Transverse colon (tissue), 4 donors: Measurements from ENCODE around the gene GABRR3. TPM values are rescaled to one million over a fixed set of nuclear protein-coding genes. Genes with fewer than 3 reads are reported as not detected.

ENCODE experiments used
- DNase-seq: peaks from one replicate; pipeline ENCODE4 v3.0.0-alpha.2; 2019
- H3K27ac ChIP-seq, 4 donors: fragments of 200-600 bp; sonication (generic); 2 replicates each; pipeline ENCODE4 v1.5.1; 2016 to 2018; ENCODE audit warnings: inconsistent platforms in 4 of 4
- H3K27me3 ChIP-seq: fragments of 200-600 bp; sonication (generic); 2 replicates; pipeline ENCODE4 v1.5.1; 2017; ENCODE audit warnings: inconsistent platforms
- H3K36me3 ChIP-seq, 4 donors: fragments of 200-600 bp; sonication (generic); 2 replicates each; pipeline ENCODE4 v1.5.1; 2017 to 2019; ENCODE audit warnings: inconsistent platforms in 4 of 4
- H3K4me1 ChIP-seq, 4 donors: fragments of 200-600 bp; sonication (generic); 2 replicates each; pipeline ENCODE4 v1.5.1; 2017 to 2020; ENCODE audit warnings: inconsistent platforms in 4 of 4
- H3K4me3 ChIP-seq, 4 donors: fragments of 200-600 bp; sonication (generic); 1 replicate in 1 of 4; 2 replicates in 3 of 4; pipeline versions ENCODE4 v1.5.1 to v1.6.1; 2017 to 2019; ENCODE audit warnings: inconsistent platforms in 4 of 4
- H3K9me3 ChIP-seq, 2 donors: fragments of 200-600 bp; sonication (generic); 2 replicates each; pipeline ENCODE4 v1.5.1; 2017 to 2019; ENCODE audit warnings: inconsistent platforms in 2 of 2
- CTCF ChIP-seq, 5 experiments: fragments of 200-600 bp in 3 of 5; fragments of 450-650 bp in 2 of 5; sonication (generic) in 3 of 5; IDR thresholded peaks; 1 replicate in 2 of 5; 2 replicates in 3 of 5; pipeline ENCODE4 v1.5.1; 2016 to 2017; ENCODE audit warnings: antibody characterized with exemption in 5 of 5, inconsistent platforms in 3 of 5, mild to moderate bottlenecking in 2 of 5, moderate library complexity in 1 of 5
- EP300 ChIP-seq: sonication (generic); formaldehyde crosslinking; IDR thresholded peaks from one replicate; pipeline ENCODE4 v1.6.1; 2017; ENCODE audit warnings: antibody characterized with exemption, low read depth
- POLR2A ChIP-seq: fragments of 450-650 bp; IDR thresholded peaks from one replicate; pipeline ENCODE4 v1.6.1; 2016; ENCODE audit warnings: antibody characterized with exemption, mild to moderate bottlenecking, moderate library complexity
- POLR2AphosphoS5 ChIP-seq, 3 donors: sonication (generic); formaldehyde crosslinking; IDR thresholded peaks; one replicate each; pipeline ENCODE4 v1.6.1; 2016; ENCODE audit warnings: antibody characterized with exemption in 3 of 3
- WGBS, 2 donors: methylation state at CpG; one replicate each; pipeline ENCODE4 v1.1.5; 2018; ENCODE audit warnings: low coverage in 1 of 2; 5-methylcytosine and 5-hydroxymethylcytosine counted together
- in situ Hi-C, 4 donors: fragments of 200-750 bp; cut with MboI; loops; one replicate each; pipeline versions ENCODE4 v1.15.0 to v1.15.1; 2017; ENCODE audit warnings: low sequenced_read_pairs in 3 of 4, low pct_ligation_motif_present in 1 of 4, low pct_unique_long_range_greater_than_20kb in 1 of 4
- intact Hi-C: fragments of 100-400 bp; cut with DNase I; formaldehyde crosslinking; loops from one replicate; pipeline ENCODE4 v1.15.1; 2023; ENCODE audit warnings: low total_unique reads
- total RNA-seq, 4 donors: library from RNA; depleted of rRNA; stranded (reverse); fragments of >200 nt; gene quantifications; one replicate each; pipeline ENCODE4 v1.1.0, GENCODE V29; 2016

Gene GABRR3
- total RNA-seq, 4 donors from 2014 or later, result not detected

- Histone ChIP-seq H3K36me3 (no peaks in the 10 kb centered on the region), H3K4me1 (peaks cover 0 to 9% (median 6%) of the 10 kb centered on the region in 4 donors), H3K27me3 (no peaks in the 10 kb centered on the region), H3K9me3 (no peaks in the 10 kb centered on the region), H3K4me3 (no peak overlapping the region), H3K27ac (no peak overlapping the region)
- peak; percentile 90 for DNase-seq
- WGBS, 2 donors, result 31 to 39% methylated on average over 9 to 13 of the region's 13 CpGs
- intact Hi-C loops (loop anchor here (2.0 kb wide), 1 partner anchor 228 kb away; no protein-coding TSS in a partner anchor), in situ Hi-C loops (loop anchor here in 3 of 4 donors (5.0 to 10.0 kb wide), 2 partner anchors 228 to 231 kb away; no protein-coding TSS in a partner anchor)
- no peak for TF ChIP-seq POLR2A
- TF ChIP-seq POLR2AphosphoS5 (IDR thresholded peaks at IDR 0.05), result no peak
- TF ChIP-seq CTCF (IDR thresholded peaks at IDR 0.05), result peak; percentile 92 to 98 (median 97)
- TF ChIP-seq EP300, result no peak
Observed at GRCh38 chr3:98022978-98023820, 11.9 kb downstream of the GABRR3 start.

GRCh38 chr3:98021830-98022560, 13.1 kb downstream of the GABRR3 start:
- H3K4me3 ChIP-seq, result no peak overlapping the region
- in situ Hi-C loops, result loop anchor here in 3 of 4 donors (5.0 to 10.0 kb wide), 2 partner anchors 227 to 230 kb away; no protein-coding TSS in a partner anchor
- no peaks in the 10 kb centered on the region for H3K9me3 ChIP-seq
- peaks cover 0 to 9% (median 6%) of the 10 kb centered on the region in 4 donors for H3K4me1 ChIP-seq
- no peaks in the 10 kb centered on the region for H3K36me3 ChIP-seq
- TF ChIP-seq CTCF (IDR thresholded peaks at IDR 0.05) (no peak), EP300 (no peak), POLR2AphosphoS5 (IDR thresholded peaks at IDR 0.05) (no peak), POLR2A (no peak)
- H3K27ac ChIP-seq, result no peak overlapping the region
- no peaks in the 10 kb centered on the region for H3K27me3 ChIP-seq
- DNase-seq, result no peak
- WGBS, 2 donors, result 48 to 51% methylated on average over 5 of the region's 5 CpGs
- intact Hi-C loops, result loop anchor here (2.0 kb wide), 1 partner anchor 227 kb away; no protein-coding TSS in a partner anchor

GRCh38 chr3:98020412-98020811, 14.7 kb downstream of the GABRR3 start:
- no peaks in the 10 kb centered on the region for H3K36me3 ChIP-seq
- TF ChIP-seq POLR2AphosphoS5 (IDR thresholded peaks at IDR 0.05) (no peak), CTCF (IDR thresholded peaks at IDR 0.05) (no peak), EP300 (no peak), POLR2A (no peak)
- in situ Hi-C loops (loop anchor here in 3 of 4 donors (5.0 to 10.0 kb wide), 2 partner anchors 226 to 228 kb away; no protein-coding TSS in a partner anchor), intact Hi-C loops (no loop called here)
- H3K27me3 ChIP-seq, result no peaks in the 10 kb centered on the region
- WGBS, 2 donors, result 90 to 100% methylated on average over 1 to 4 of the region's 4 CpGs
- no peak overlapping the region for H3K4me3 ChIP-seq
- no peaks in the 10 kb centered on the region for H3K9me3 ChIP-seq
- no peak overlapping the region for H3K27ac ChIP-seq
- no peak for DNase-seq
- peaks cover 0 to 9% (median 6%) of the 10 kb centered on the region in 4 donors for H3K4me1 ChIP-seq

DNA sequence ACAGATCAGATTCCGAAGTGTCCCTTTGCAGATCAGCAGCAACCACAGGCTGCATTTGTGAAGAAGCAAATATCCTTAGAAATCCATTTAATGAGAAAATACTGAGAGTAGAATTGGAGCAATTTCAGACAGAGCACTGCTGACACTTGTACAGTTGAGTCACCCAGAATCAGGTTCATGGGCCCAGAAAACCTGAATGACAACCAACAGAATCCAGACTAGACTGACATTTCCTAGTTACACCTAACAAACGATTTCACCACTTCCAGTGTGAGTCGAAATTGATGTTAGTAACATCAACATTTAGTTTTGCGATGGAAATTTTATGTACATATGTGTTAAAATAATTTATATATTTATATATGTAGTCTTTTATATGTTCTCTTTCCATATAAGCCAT, 16.8 kb downstream of the GABRR3 start:
- DNase-seq, result no peak
- Histone ChIP-seq H3K9me3 (no peaks in the 10 kb centered on the region), H3K27me3 (no peaks in the 10 kb centered on the region), H3K4me3 (no peak overlapping the region), H3K27ac (no peak overlapping the region), H3K36me3 (no peaks in the 10 kb centered on the region), H3K4me1 (peaks cover 7 to 9% (median 8%) of the 10 kb centered on the region in 4 donors)
- intact Hi-C loops (no loop called here), in situ Hi-C loops (loop anchor here in 1 of 4 donors (5.0 kb wide), 1 partner anchor 221 kb away; no protein-coding TSS in a partner anchor)
- WGBS, 2 donors, result 86 to 94% methylated on average over 4 of the region's 4 CpGs
- TF ChIP-seq POLR2AphosphoS5 (IDR thresholded peaks at IDR 0.05) (no peak), POLR2A (no peak), CTCF (IDR thresholded peaks at IDR 0.05) (no peak), EP300 (no peak)
